HUES6 (cell line): ENCODE measurements around the gene MOB1B.

Experiments used
- H3K27ac ChIP-seq: 2 replicates; pipeline ENCODE4 v1.7.0; 2013; ENCODE audit warnings: low read depth, mild to moderate bottlenecking, low read length, inconsistent platforms
- H3K27me3 ChIP-seq: 2 replicates; pipeline ENCODE4 v1.6.1; 2013; ENCODE audit warnings: low read length; ENCODE audit not compliant: control insufficient read depth, insufficient read depth
- H3K36me3 ChIP-seq: 2 replicates; pipeline ENCODE4 v1.6.1; 2013; ENCODE audit warnings: low read length; ENCODE audit not compliant: control insufficient read depth, insufficient read depth
- H3K4me1 ChIP-seq: 2 replicates; pipeline ENCODE4 v1.6.1; 2013; ENCODE audit warnings: low read length; ENCODE audit not compliant: control insufficient read depth, insufficient read depth
- H3K4me3 ChIP-seq: 2 replicates; pipeline ENCODE4 v1.5.1; 2013; ENCODE audit warnings: low read depth, low read length
- H3K9ac ChIP-seq: one replicate; pipeline ENCODE4 v1.6.1; 2013; ENCODE audit warnings: mild to moderate bottlenecking, low read length
- H3K9me3 ChIP-seq: 2 replicates; pipeline ENCODE4 v1.6.1; 2013; ENCODE audit warnings: low read depth, low read length; ENCODE audit not compliant: control insufficient read depth, insufficient read depth

MOB1B gene

DNA sequence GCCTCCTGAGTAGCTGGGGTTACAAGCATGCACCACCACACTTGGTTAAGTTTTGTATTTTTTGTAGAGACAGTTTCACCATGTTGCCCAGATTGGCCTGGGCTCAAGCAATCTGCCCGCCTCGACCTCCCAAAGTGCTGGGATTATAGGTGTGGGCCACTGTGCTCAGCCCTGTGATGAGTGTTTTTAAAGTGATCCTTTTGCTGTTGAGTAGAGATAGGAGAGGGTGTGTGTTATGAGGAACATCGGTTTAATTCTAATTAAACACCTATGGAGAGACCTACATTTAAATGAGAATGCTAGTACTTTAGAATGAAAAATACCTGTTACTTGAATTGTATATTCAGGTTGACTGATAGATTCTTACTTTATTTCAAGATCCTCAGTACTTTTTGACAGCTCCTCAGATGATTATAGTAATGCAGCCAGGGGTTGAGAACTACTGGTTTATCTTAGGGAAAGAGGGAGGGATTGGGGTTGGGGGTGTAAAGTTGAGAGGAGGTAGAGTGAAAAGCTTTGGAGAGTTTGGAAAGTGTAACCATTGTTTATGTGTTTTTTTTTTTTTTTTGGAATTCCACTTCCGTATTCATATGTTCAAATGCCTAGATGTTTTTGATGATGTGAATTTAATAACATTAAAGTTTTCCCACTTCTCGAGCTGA, 54.5 kb downstream of the MOB1B start:
- Histone ChIP-seq H3K4me1 (peaks cover 7% of the 10 kb centered on the region; the same call in 1 of the 2 replicates), H3K36me3 (peaks cover 24% of the 10 kb centered on the region), H3K9me3 (no peaks in the 10 kb centered on the region), H3K9ac (no peak overlapping the region), H3K27me3 (no peaks in the 10 kb centered on the region), H3K4me3 (no peak overlapping the region), H3K27ac (no peak overlapping the region)

DNA sequence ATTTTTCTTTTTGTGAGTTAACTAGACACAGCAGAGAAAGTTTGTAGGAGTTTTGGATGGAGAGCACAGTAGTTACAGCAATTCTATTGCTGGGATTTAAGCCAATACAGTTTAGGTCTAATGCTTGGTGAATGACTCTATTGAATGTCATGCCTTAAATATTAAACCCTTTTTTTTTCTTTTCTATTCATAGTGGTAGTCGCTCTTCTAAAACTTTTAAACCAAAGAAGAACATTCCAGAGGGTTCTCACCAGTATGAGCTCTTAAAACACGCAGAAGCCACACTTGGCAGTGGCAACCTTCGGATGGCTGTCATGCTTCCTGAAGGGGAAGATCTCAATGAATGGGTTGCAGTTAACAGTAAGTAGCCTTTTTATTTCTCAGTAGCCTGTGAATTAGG, 56.5 kb downstream of the MOB1B start:
- H3K27ac ChIP-seq, result no peak overlapping the region
- H3K36me3 ChIP-seq, result peaks cover 28% of the 10 kb centered on the region
- H3K4me1 ChIP-seq, result peaks cover 7% of the 10 kb centered on the region; the same call in 1 of the 2 replicates
- H3K4me3 ChIP-seq, result no peak overlapping the region
- H3K9me3 ChIP-seq, result no peaks in the 10 kb centered on the region
- no peak overlapping the region for H3K9ac ChIP-seq
- H3K27me3 ChIP-seq, result no peaks in the 10 kb centered on the region

DNA sequence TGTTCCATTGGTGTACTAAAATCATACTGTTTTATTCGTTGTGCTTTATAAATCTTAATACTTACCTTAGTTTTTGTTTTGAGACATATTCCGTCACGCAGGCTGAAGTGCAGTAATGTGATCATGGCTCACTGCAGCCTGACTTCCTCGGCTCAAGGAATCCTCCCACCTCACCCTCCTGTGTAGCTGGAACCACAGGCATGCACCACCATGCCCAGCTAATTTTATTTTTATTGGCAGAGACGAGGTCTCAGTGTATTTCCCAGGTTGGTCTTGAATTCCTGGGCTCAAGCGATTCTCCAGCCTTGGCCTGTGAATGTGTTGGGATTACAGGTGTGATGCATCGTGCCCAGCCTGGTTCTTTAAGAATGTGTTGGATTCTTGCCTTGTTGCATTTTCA, 66.9 kb downstream of the MOB1B start:
- H3K4me3 ChIP-seq, result no peak overlapping the region
- peaks cover 28% of the 10 kb centered on the region for H3K36me3 ChIP-seq
- H3K4me1 ChIP-seq, result no peaks in the 10 kb centered on the region
- H3K27ac ChIP-seq, result no peak overlapping the region
- no peak overlapping the region for H3K9ac ChIP-seq
- no peaks in the 10 kb centered on the region for H3K9me3 ChIP-seq
- no peaks in the 10 kb centered on the region for H3K27me3 ChIP-seq

DNA sequence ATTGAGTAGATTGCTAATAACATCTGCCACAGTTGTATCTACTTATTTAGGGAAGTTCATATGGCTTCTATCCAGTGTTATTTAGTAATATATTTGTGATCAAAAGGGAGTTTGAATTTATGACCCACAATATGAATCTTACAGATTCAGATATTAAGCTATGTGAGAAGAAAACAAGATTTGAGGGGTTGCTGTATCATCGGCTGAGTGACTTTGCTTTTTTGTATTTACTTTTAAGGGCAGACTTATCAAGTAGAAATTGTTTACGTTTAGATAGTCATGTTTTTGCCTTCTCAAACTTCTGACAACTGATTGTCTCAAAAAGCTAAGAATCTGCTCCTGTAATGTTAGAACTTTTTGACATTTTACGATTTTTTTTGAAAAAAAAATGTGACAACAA, 74.1 kb downstream of the MOB1B start:
- no peaks in the 10 kb centered on the region for H3K9me3 ChIP-seq
- no peak overlapping the region for H3K4me3 ChIP-seq
- no peak overlapping the region for H3K27ac ChIP-seq
- H3K4me1 ChIP-seq, result no peaks in the 10 kb centered on the region
- no peak overlapping the region for H3K9ac ChIP-seq
- no peaks in the 10 kb centered on the region for H3K27me3 ChIP-seq
- H3K36me3 ChIP-seq, result peaks cover 43% of the 10 kb centered on the region

DNA sequence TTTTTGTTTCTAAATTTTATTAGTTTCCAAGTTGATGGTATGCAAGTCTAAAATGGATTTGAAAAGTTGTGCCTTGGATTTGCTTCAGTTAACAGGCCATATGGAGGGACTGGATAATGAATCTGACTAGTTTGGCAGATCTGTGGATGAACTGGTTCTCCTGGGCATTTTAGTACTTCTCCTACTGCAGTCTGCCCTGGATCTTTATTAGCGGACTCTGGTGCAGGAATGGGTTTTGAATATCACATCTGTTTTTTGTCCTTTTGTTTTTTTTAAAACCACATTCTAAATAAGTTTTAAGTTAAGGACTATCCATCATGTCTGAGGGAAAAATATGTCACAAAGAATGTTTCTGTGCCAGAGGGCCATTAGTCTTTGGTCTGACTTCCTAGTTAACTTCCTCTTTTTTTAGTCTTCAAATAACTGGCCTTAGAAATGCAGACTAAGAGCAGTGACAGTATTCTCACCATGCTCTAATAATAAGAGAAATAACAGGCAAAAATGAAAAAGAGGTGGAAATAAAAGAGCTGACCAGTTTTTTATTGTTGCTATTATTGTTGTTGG, 77.4 kb downstream of the MOB1B start:
- Histone ChIP-seq H3K4me1 (no peaks in the 10 kb centered on the region), H3K9ac (no peak overlapping the region), H3K27ac (no peak overlapping the region), H3K27me3 (no peaks in the 10 kb centered on the region), H3K9me3 (no peaks in the 10 kb centered on the region), H3K36me3 (peaks cover 32% of the 10 kb centered on the region), H3K4me3 (no peak overlapping the region)

DNA sequence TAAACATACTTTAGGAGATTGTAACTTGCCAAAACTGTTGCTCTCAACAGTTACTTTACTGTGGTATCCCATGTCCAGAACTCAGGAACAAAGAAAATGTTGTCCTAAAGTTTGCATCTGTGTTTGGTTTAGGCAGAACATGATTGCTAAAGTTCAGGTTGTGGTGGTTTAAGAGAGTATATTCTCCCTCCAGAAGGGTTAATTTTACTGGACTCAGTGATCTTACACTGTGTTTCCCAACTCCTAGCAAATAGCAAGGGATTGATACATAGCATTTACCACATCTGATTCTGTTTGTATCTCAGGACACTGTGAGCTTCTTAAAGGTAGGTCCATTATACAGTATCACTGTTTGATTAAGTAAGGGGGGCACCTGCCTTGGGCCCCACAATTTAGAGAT, 78.0 kb downstream of the MOB1B start:
- Histone ChIP-seq H3K4me3 (no peak overlapping the region), H3K9me3 (no peaks in the 10 kb centered on the region), H3K4me1 (no peaks in the 10 kb centered on the region), H3K27ac (no peak overlapping the region), H3K9ac (no peak overlapping the region), H3K36me3 (peaks cover 26% of the 10 kb centered on the region), H3K27me3 (no peaks in the 10 kb centered on the region)

DNA sequence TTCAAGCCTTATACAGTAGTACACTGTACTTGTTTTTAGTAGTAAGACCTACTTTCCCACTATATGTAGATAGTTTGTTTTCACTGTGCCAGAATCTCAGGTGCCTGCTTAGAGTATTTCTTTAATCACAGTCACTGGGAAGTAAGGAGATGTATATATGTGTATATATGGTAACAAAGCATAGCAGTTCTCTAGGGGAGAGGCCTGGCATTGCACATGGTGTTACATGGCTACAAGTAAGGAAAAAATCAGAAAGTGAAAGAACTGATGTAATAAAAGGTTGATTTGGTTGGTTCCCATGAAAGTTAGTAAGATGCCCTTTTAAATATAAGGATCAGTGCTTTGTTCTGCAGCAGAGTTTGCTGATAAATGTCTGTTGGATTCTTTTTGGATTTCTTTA, 81.9 kb downstream of the MOB1B start:
- H3K9ac ChIP-seq, result no peak overlapping the region
- no peaks in the 10 kb centered on the region for H3K27me3 ChIP-seq
- no peak overlapping the region for H3K27ac ChIP-seq
- H3K4me1 ChIP-seq, result no peaks in the 10 kb centered on the region
- H3K9me3 ChIP-seq, result no peaks in the 10 kb centered on the region
- no peak overlapping the region for H3K4me3 ChIP-seq
- peaks cover 11% of the 10 kb centered on the region for H3K36me3 ChIP-seq

DNA sequence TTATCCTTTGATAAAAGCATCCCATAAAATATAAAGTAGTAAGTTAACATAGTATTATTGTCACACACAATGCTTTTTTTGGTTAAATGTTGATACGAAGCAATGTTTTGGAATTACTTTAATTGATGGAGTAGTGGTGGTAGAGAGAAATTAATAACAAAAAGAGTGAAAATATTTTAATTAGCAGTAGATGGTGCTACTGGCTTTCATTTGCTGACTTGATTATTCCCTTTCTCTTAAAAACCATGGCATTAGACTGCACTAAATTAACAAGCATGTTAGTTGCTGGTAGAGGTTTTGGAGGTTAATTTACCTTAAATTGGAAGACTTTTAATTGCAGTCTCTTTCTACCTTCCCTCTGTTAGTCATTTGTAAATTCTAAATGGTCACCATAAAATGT, 82.4 kb downstream of the MOB1B start:
- Histone ChIP-seq H3K9ac (no peak overlapping the region), H3K4me1 (no peaks in the 10 kb centered on the region), H3K36me3 (peaks cover 6% of the 10 kb centered on the region; the same call in 1 of the 2 replicates), H3K4me3 (no peak overlapping the region), H3K27ac (no peak overlapping the region), H3K9me3 (no peaks in the 10 kb centered on the region), H3K27me3 (no peaks in the 10 kb centered on the region)

DNA sequence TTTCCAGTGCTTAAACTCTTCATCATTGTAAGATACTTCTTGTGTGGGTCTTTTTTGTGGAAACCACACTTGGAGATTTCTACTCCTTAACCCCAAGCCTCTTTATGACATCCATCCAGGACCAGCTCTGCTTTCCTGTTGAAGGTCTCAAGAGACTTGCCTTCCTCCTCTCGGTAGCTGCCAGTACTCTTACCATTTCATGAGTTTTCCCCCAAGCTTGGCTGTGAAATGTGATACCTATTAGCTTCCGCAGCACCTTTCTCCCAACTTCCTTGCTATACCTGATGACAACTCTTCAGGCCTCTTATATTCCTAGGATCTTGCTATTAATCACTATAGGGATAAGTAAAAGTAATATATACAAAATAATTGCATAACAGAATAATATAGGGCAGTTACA, 89.4 kb downstream of the MOB1B start:
- H3K4me1 ChIP-seq, result peaks cover 20% of the 10 kb centered on the region
- no peak overlapping the region for H3K27ac ChIP-seq

DNA sequence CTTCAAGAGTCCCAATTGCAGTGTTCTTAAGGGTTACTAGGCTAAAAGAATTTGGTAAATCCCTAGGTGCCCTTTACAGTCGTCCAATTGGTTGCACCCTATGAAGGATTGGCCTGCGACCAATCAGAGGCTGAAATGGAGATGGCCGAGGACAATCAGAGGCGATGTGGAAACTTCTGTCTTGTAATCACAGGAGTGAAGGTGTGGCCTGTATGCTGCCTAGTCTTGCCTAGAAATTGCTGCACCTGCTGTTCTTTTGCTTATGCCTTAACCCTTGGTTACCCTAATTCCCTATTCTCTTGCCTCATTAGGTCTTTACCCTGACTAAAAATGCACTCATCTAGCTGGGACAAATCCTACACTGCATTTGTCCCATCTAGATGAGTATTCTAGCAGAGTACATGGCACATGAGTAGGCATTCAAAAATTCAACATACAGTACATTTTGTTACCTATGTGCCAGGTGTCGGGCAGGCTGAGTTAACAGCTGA, 90.3 kb downstream of the MOB1B start:
- H3K4me3 ChIP-seq, result peak overlapping the region; percentile 90
- no peak overlapping the region for H3K9ac ChIP-seq
- no peaks in the 10 kb centered on the region for H3K9me3 ChIP-seq

More for the DNA sequence above, 89.4 kb downstream of the MOB1B start:
- Histone ChIP-seq H3K27me3 (no peaks in the 10 kb centered on the region), H3K4me3 (no peak overlapping the region), H3K9ac (no peak overlapping the region), H3K9me3 (no peaks in the 10 kb centered on the region), H3K36me3 (no peaks in the 10 kb centered on the region)

DNA sequence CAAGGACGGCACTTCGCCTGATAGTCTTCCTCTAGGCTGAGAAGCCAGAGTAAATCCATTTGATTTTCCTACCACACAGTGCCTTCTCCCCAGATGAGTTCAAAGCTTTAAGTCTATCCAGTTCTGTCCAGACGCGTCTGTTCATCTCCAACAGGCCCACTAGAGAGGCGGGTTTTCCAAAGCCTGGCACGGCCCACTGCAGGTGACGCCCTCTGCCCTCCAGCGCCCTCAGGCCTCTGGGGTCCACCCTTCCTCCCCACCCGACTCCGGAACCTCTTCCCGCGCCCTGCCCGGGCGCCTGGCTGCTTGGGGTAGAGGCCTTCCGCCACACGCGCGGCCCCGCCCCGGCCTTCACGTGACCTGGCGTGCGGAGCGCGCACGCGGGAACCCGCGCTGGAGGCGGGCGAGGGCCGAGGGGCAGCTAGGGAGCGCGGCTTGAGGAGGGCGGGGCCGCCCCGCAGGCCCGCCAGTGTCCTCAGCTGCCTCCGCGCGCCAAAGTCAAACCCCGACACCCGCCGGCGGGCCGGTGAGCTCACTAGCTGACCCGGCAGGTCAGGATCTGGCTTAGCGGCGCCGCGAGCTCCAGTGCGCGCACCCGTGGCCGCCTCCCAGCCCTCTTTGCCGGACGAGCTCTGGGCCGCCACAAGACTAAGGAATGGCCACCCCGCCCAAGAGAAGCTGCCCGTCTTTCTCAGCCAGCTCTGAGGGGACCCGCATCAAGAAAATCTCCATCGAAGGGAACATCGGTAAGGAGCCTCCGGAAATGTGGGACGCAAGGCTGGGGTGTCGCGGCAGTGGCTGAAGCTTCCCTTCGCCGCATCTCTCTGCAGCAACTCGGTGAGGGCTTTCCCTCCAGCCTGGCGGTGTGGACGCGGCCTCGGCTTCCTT, 91.3 kb downstream of the MOB1B start, which contains the start of gene DCK:
DCK (plus strand) TSS at position 469 of the 888 bp plus-strand sequence; CDS start at position 656, 187 bp downstream.
- Histone ChIP-seq H3K4me1 (peaks cover 21% of the 10 kb centered on the region), H3K9me3 (no peaks in the 10 kb centered on the region), H3K36me3 (peaks cover 10% of the 10 kb centered on the region), H3K9ac (peak within 1 kb of the TSS; percentile 96), H3K4me3 (peak within 1 kb of the TSS; percentile 90), H3K27ac (peak within 1 kb of the TSS; percentile 37), H3K27me3 (no peaks in the 10 kb centered on the region)

More for the DNA sequence above, 90.3 kb downstream of the MOB1B start:
- Histone ChIP-seq H3K27me3 (no peaks in the 10 kb centered on the region), H3K27ac (no peak overlapping the region), H3K36me3 (peaks cover under 1% of the 10 kb centered on the region; the same call in 1 of the 2 replicates), H3K4me1 (peaks cover 21% of the 10 kb centered on the region)
